ENCODE measurements around the gene OPRD1.
"Not testable (repeated sequence)": the region's sequence is repeated elsewhere in the genome, so short reads cannot be mapped to it uniquely, and the experiment has no call there.

Gene OPRD1

DNA sequence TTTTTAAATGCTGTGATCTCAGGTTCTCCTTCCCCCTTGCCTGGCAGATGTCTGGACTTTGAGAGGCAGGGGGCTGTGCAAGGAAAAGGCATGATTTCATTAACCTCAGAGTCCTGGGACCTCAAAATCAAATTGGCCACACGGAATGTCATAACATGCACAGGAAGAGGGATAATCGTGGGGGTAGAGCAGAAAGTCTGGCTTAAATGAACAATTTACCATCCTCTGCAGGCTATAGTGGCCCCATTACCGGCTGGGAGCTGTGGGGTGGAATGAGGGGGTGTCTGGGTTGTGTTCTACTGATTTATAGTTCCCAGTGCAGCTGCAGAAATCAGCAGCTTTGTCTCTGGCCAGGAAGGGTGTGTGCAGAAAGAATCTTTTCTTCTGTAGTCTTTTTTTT lies 10.8 kb downstream of the OPRD1 start:
- in situ Hi-C loops (cut with HindIII; ENCODE audit: low sequenced_read_pairs): no loop called here
- H3K4me3 ChIP-seq (ENCODE audit: low read depth, low read length): no peak overlapping the region
- DNase-seq (ENCODE audit: low read depth, low spot score): no peak
- TF ChIP-seq, protein P1, sequence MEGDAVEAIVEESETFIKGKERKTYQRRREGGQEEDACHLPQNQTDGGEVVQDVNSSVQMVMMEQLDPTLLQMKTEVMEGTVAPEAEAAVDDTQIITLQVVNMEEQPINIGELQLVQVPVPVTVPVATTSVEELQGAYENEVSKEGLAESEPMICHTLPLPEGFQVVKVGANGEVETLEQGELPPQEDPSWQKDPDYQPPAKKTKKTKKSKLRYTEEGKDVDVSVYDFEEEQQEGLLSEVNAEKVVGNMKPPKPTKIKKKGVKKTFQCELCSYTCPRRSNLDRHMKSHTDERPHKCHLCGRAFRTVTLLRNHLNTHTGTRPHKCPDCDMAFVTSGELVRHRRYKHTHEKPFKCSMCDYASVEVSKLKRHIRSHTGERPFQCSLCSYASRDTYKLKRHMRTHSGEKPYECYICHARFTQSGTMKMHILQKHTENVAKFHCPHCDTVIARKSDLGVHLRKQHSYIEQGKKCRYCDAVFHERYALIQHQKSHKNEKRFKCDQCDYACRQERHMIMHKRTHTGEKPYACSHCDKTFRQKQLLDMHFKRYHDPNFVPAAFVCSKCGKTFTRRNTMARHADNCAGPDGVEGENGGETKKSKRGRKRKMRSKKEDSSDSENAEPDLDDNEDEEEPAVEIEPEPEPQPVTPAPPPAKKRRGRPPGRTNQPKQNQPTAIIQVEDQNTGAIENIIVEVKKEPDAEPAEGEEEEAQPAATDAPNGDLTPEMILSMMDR (IDR thresholded peaks at IDR 0.05; ENCODE audit: low read depth, low read length): no peak

DNA sequence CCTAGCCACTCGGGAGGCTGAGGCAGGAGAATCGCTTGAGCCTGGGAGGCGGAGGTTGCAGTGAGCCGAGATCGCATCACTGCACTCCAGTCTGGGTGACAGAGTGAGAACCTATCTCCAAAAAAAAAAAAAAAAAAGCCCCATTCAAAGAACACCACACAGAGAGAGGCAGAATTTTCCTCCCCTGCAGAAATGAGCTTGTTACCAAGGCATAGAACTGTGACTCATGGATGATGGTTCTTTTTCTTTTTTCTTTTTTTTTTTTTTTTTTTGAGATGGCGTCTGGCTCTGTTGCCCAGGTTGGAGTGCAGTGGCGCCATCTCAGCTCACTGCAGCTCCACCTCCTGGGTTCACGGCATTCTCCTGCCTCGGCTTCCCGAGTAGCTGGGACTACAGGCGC lies 12.1 kb downstream of the OPRD1 start:
- in situ Hi-C loops (cut with HindIII; ENCODE audit: low sequenced_read_pairs); DNase-seq (ENCODE audit: low read depth, low spot score); H3K4me3 ChIP-seq (ENCODE audit: low read depth, low read length): not testable (repeated sequence)

DNA sequence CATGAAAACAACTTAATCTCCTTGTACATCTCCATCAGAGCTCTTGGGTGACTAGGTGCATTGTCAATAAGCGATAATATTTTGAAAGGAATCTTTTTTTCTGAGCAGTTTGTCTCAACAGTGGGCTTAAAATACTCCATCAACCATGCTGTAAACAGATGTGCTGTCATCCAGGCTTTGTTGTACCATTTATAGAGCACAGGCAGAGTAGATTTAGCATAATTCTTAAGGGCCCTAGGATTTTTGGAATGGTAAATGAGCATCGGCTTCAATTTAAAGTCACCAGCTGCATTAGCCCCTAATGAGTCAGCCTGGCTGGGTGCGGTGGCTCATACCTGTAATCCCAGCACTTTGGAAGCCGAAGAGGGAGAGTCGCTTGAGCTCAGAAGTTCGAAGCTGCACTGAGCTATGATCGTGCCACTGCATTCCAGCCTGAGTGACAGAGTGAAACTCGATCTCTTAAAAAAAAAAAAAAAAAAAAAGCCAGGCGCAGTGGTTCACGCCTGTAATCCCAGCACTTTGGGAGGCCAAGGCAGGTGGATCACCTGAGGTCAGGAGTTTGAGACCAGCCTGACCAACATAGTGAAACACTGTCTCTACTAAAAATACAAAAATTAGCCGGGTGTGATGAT lies 16.4 kb downstream of the OPRD1 start:
- in situ Hi-C loops (cut with HindIII; ENCODE audit: low sequenced_read_pairs); DNase-seq (ENCODE audit: low read depth, low spot score); H3K4me3 ChIP-seq (ENCODE audit: low read depth, low read length): not testable (repeated sequence)

DNA sequence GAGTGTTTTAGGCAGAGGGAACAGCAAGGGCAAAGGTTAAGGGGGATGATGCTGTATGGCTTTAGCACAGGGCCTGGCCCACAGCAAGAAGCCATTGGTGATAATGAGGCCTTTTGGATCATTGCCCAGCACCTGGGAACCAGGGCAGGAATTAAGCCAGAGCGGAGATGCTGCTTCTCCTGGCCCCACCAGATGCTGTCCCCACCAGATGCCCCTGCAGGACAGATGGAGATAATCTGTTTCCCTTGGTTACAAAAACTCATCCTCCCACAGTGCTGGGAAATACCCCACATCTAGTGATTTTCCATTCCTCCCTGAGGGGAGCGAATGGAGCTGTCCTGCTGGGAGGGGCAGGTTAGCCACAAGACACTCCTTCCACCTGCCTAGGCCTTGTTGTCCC lies 18.8 kb downstream of the OPRD1 start:
- TF ChIP-seq, protein P1 (IDR thresholded peaks at IDR 0.05; ENCODE audit: low read depth, low read length): no peak
- no peak overlapping the region for H3K4me3 ChIP-seq (ENCODE audit: low read depth, low read length)
- in situ Hi-C loops (cut with HindIII; ENCODE audit: low sequenced_read_pairs): no loop called here
- no peak for DNase-seq (ENCODE audit: low read depth, low spot score)

DNA sequence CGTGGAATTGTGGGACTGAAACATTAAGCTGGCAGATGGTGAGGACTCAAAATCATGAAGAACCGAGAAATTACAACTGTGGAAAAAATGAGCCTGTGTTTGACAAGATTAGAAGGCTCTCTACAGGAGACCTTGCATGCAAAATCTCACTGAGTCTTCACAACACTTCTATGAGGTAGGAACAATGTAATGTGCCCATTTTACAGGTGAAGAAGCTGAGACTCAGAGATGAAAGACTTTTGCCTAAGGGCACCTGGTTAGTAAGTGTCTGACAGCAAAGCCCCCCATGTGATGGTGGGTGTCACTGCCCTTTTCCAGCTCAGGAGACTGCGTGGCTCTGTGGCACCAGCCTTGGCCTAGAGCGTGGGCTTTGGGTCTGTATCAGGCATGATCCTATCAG lies 21.0 kb downstream of the OPRD1 start:
- in situ Hi-C loops (cut with HindIII; ENCODE audit: low sequenced_read_pairs): no loop called here
- TF ChIP-seq, protein P1 (IDR thresholded peaks at IDR 0.05; ENCODE audit: low read depth, low read length): no peak
- no peak for DNase-seq (ENCODE audit: low read depth, low spot score)
- H3K4me3 ChIP-seq (ENCODE audit: low read depth, low read length): no peak overlapping the region

DNA sequence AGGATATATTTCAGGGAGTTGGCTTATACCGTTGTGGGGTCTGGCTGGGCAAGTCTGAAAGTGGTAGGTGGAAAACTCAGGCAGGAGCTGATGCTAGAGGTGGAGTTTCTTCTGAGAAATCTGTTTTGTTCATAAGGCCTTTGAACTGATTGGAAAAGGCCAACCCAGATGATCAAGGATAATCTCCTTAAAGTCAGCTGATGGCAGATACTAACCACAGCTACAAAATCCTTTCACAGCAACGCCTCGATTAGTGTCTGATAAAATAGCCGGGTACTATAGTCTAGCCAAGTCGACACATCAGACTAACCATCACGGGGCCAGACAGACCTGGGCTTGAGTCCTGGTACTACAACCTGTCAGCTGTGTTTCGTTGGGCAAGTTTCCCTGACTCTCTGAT lies 21.4 kb downstream of the OPRD1 start:
- TF ChIP-seq, protein P1 (IDR thresholded peaks at IDR 0.05; ENCODE audit: low read depth, low read length): no peak
- DNase-seq (ENCODE audit: low read depth, low spot score): no peak
- no peak overlapping the region for H3K4me3 ChIP-seq (ENCODE audit: low read depth, low read length)
- in situ Hi-C loops (cut with HindIII; ENCODE audit: low sequenced_read_pairs): no loop called here

DNA sequence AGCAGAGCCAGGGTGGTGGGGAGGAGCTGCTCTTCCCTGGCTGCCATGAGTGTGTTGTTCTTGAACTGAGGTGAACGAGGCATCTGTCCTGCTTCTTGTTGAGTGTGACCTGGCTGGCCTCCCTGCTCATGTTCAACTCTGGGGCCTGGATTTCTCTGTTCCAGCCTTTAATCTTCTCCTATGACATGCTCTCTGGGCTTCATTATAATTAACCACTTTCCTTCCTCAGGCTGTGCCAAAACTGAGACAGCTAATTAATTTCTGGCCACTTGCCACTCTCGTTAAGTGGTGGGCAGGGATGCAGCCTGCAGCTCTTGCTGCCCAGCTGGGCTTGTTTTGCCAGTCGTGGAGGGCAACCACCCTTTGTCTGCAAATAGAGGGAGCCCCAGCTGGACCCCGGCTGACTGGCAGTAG lies 23.3 kb downstream of the OPRD1 start:
- TF ChIP-seq, protein P1 (IDR thresholded peaks at IDR 0.05; ENCODE audit: low read depth, low read length): no peak
- no peak overlapping the region for H3K4me3 ChIP-seq (ENCODE audit: low read depth, low read length)
- in situ Hi-C loops (cut with HindIII; ENCODE audit: low sequenced_read_pairs): no loop called here
- DNase-seq (ENCODE audit: low read depth, low spot score): no peak

DNA sequence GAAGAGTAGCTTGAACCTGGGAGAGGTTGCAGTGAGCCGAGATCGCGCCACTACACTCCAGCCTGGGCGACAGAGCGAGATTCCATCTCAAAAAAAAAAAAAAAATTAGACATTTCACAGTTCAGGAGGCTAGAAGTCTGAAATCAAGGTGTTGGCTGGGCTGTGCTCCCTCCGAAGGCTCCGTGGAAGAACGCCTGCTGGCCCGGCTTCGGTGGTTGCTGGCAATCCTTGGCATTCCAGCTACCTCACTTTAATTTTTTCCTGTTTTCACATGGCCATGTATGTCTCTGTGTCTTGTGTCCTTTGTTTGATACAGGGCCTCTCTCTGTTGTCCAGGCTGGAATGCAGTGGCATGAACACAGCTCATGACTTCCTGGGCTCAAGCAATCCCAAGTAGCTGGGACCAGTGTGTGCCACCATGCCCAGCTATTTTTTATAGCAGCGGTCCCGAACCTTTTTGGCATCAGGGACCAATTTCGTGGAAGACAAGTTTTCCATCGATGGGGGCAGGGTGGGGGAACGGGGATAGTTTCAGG lies 24.5 kb downstream of the OPRD1 start:
- TF ChIP-seq, protein P1 (IDR thresholded peaks at IDR 0.05; ENCODE audit: low read depth, low read length): no peak
- in situ Hi-C loops (cut with HindIII; ENCODE audit: low sequenced_read_pairs): no loop called here
- no peak overlapping the region for H3K4me3 ChIP-seq (ENCODE audit: low read depth, low read length)
- no peak for DNase-seq (ENCODE audit: low read depth, low spot score)
